IPS-NIHi11 (cell line): Measurements from ENCODE around the gene UBE2E3.
A peak's percentile ranks its signal among the peaks of the same experiment; 100 is the strongest.
"Not testable (repeated sequence)": the region's sequence is repeated elsewhere in the genome, so short reads cannot be mapped to it uniquely, and the experiment has no call there.

Source experiments
- DNase-seq: peaks from one replicate; pipeline ENCODE4 v3.0.0; 2012; ENCODE audit warnings: mixed read lengths, low spot score

UBE2E3 gene

GRCh38 chr2:180980106-180980942 lies at the start of gene UBE2E3:
UBE2E3 (plus strand) TSS chr2:180980605; CDS start chr2:180982043, 1,438 bp downstream.
- DNase-seq: peak; percentile 85

- DNase-seq: no peak
Measured at GRCh38 chr2:180931841-180932240, 48.6 kb upstream of the UBE2E3 start.

- no peak for DNase-seq
Measured at GRCh38 chr2:180933332-180933731, 47.1 kb upstream of the UBE2E3 start.

- DNase-seq: no peak
Measured at GRCh38 chr2:180934911-180935310, 45.5 kb upstream of the UBE2E3 start.

GRCh38 chr2:180937480-180937879 lies 42.9 kb upstream of the UBE2E3 start:
- DNase-seq: not testable (repeated sequence)

GRCh38 chr2:180938451-180938850 lies 42.0 kb upstream of the UBE2E3 start:
- no peak for DNase-seq

- DNase-seq: no peak
Measured at GRCh38 chr2:180943275-180943674, 37.1 kb upstream of the UBE2E3 start.

- peak; percentile 12 for DNase-seq
Measured at GRCh38 chr2:180944372-180944771, 36.0 kb upstream of the UBE2E3 start.

- no peak for DNase-seq
Measured at GRCh38 chr2:180947208-180947689, 33.2 kb upstream of the UBE2E3 start.

- no peak for DNase-seq
Measured at GRCh38 chr2:180949896-180950295, 30.5 kb upstream of the UBE2E3 start.

- DNase-seq: no peak
Measured at GRCh38 chr2:180952082-180952481, 28.3 kb upstream of the UBE2E3 start.

GRCh38 chr2:180952731-180953336 lies 27.6 kb upstream of the UBE2E3 start:
- no peak for DNase-seq

GRCh38 chr2:180953550-180953949 lies 26.9 kb upstream of the UBE2E3 start:
- DNase-seq: no peak

- no peak for DNase-seq
Measured at GRCh38 chr2:180955101-180955500, 25.3 kb upstream of the UBE2E3 start.

GRCh38 chr2:180959787-180960186 lies 20.6 kb upstream of the UBE2E3 start:
- no peak for DNase-seq

- DNase-seq: no peak
Measured at GRCh38 chr2:180960982-180961381, 19.4 kb upstream of the UBE2E3 start.

- DNase-seq: no peak
Measured at GRCh38 chr2:180962727-180963314, 17.6 kb upstream of the UBE2E3 start.

- DNase-seq: no peak
Measured at GRCh38 chr2:180966378-180966777, 14.0 kb upstream of the UBE2E3 start.

- DNase-seq: no peak
Measured at GRCh38 chr2:180969124-180969523, 11.3 kb upstream of the UBE2E3 start.

GRCh38 chr2:180970016-180970415 lies 10.4 kb upstream of the UBE2E3 start:
- no peak for DNase-seq

- DNase-seq: no peak
Measured at GRCh38 chr2:180971811-180972210, 8.6 kb upstream of the UBE2E3 start.

- DNase-seq: no peak
Measured at GRCh38 chr2:180975585-180975984, 4.8 kb upstream of the UBE2E3 start.
